GM12875 (cell line): ENCODE data around the gene MT3.

Experiments
- H3K4me3 ChIP-seq: one replicate; pipeline ENCODE4 v1.5.1; 2011; ENCODE audit warnings: low read depth, low read length, control low read depth
- TF ChIP-seq, protein P1 (sequence below): IDR thresholded peaks from 2 replicates; pipeline ENCODE4 v1.5.1; 2011; ENCODE audit warnings: low read depth, mild to moderate bottlenecking, control low read depth, inconsistent platforms, low read length, moderate library complexity, borderline replicate concordance; ENCODE audit not compliant: insufficient read depth

Gene MT3

DNA sequence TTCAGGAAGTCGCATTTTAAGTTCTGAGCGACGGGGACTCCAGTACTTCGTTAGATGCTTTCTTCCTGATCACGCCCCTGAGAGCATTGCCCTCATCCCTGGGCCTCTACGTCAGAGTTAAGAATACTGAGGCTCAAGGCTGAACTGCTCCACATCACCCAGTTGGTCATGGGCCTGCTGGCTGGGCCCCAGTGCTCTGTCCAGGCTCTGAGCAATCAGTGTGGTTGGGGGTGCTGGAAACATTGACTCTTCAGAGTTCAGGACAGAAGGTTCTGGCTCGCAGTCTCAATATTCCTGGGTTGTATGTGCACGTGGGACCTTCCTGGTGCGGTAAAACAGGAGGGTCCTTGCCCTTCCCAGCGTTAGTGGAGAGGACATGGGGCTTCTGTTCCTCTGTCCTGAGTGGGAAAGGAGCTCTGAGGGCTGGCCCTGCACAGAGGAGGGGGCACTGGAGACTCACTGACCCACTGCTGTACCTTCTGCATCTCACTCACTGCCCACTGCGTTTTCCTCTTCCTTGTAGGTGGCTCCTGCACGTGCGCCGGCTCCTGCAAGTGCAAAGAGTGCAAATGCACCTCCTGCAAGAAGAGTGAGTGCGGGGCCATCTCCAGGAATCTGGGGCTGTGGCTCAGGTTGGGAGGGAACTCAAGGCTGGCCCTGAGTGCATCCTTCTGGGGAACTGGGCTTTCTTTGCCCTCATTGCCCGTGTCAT, 36.8 kb downstream of the MT3 start:
- H3K4me3 ChIP-seq = no peak overlapping the region
- TF ChIP-seq, protein P1, sequence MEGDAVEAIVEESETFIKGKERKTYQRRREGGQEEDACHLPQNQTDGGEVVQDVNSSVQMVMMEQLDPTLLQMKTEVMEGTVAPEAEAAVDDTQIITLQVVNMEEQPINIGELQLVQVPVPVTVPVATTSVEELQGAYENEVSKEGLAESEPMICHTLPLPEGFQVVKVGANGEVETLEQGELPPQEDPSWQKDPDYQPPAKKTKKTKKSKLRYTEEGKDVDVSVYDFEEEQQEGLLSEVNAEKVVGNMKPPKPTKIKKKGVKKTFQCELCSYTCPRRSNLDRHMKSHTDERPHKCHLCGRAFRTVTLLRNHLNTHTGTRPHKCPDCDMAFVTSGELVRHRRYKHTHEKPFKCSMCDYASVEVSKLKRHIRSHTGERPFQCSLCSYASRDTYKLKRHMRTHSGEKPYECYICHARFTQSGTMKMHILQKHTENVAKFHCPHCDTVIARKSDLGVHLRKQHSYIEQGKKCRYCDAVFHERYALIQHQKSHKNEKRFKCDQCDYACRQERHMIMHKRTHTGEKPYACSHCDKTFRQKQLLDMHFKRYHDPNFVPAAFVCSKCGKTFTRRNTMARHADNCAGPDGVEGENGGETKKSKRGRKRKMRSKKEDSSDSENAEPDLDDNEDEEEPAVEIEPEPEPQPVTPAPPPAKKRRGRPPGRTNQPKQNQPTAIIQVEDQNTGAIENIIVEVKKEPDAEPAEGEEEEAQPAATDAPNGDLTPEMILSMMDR = no peak

- H3K4me3 ChIP-seq = no peak overlapping the region
- TF ChIP-seq, protein P1 = no peak
Measured at GRCh38 chr16:56626685-56627084, 37.4 kb downstream of the MT3 start.

DNA sequence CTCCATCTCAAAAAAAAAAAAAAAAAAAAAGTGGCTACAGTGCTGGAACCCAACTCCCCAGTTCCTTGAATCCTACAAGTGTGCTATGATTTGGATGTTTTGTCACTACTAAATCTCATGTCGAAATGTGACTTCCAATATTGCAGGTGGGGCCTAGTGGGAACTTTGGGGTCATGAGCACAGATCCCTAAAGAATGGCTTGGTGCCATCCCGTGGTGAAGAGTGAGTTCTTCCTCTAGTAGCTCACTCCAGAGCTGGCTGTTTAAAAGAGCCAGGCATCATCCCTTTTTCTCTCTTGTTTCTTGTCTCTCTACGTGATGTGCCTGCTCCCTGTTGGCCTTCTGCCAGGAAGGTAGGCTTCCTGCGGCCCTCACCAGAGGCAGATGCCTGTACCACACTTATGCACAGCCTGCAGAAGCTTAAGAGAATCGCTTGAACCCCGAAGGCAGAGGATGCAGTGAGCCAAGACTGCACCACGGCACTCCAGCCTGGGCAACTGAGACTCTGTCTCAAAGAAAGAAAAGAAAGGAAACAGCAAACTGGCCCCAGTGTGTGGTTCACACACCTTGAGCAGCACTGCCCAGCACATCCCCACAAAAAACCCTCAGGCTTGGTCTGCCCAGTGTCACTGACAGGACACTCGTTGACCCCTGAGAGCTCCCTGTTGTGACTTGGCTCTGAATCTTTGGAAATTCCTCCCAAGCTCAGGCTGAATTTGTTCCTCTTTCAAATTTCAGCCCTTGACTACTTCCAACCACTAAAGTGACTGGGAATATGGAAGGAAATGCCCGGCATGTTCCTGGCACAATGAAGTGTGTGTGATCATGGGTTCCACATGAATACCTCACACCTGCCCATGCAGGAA, 39.4 kb downstream of the MT3 start:
- TF ChIP-seq, protein P1 = no peak
- H3K4me3 ChIP-seq = no peak overlapping the region

GRCh38 chr16:56629531-56629930, 40.2 kb downstream of the MT3 start:
- no peak overlapping the region for H3K4me3 ChIP-seq
- TF ChIP-seq, protein P1 = no peak

- no peak overlapping the region for H3K4me3 ChIP-seq
- TF ChIP-seq, protein P1 = peak; percentile 29; the same call in 1 of the 2 replicates
Measured at GRCh38 chr16:56630134-56630533, 40.8 kb downstream of the MT3 start.

GRCh38 chr16:56631197-56631596, 41.9 kb downstream of the MT3 start:
- no peak overlapping the region for H3K4me3 ChIP-seq
- TF ChIP-seq, protein P1 = no peak

DNA sequence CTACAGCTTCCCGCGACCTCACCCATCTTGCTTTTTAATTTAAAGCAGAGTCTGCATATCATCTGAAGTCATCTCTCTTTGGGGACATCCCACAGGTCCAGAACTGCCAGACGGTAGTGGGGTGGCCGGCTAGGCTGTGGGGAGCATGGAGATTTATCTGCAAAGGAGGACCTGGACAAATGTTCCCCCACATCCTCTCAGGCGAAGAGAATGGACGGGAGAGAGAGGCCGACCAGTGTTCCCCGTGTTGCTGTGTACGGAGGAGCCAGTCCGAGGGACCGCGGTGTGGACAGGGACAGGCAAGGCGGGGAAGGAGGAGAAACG, 42.5 kb downstream of the MT3 start:
- TF ChIP-seq, protein P1 = no peak
- no peak overlapping the region for H3K4me3 ChIP-seq
